ENCODE measurements around the gene CISD1. TPM values are rescaled to one million over a fixed set of nuclear protein-coding genes. Genes with fewer than 3 reads are reported as not detected.
"Not testable (repeated sequence)": the region's sequence is repeated elsewhere in the genome, so short reads cannot be mapped to it uniquely, and the experiment has no call there.

The CISD1 gene
- total and polyA plus RNA-seq, 8 donors: 3.2 to 18.1 (median 11.1) TPM

DNA sequence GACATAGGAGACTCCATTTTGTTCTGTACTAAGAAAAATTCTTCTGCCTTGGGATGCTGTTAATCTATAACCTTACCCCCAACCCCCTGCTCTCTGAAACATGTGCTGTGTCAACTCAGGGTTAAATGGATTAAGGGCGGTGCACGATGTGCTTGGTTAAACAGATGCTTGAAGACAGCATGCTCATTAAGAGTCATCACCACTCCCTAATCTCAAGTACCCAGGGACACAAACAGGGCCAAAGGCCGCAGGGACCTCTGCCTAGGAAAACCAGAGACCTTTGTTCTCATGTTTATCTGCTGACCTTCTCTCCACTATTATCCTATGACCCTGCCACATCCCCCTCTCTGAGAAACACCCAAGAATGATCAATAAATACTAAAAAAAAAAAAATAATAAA is 24.3 kb upstream of the CISD1 start:
- H3K36me3 ChIP-seq; FAIRE-seq; H3K9me3 ChIP-seq; H3K4me1 ChIP-seq; intact Hi-C loops (cut with DNase I); DNase-seq; H3K27me3 ChIP-seq; H3K4me3 ChIP-seq; H3K27ac ChIP-seq; ATAC-seq: not testable (repeated sequence)
- WGBS, 2 donors: 77 to 87% methylated on average over 3 of the region's 3 CpGs

DNA sequence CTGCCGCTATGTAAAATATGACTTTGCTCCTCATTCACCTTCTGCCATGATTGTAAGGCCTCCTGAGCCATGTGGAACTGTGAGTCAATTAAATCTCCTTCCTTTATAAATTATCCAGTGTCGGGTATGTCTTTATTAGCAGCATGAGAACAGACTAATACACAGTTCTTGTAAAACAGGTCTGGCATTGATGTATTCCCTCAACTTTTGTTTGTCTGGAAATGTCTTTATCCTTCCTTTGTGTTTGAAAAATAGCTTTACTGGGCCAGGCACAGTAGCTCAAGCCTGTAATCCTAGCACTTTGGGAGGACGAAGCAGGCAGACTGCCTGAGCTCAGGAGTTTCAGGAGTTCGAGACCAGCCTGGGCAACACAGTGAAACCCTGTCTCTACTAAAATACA is 15.8 kb upstream of the CISD1 start:
- Histone ChIP-seq H3K36me3 (no peaks in the 10 kb centered on the region), H3K27ac (no peak overlapping the region), H3K27me3 (no peaks in the 10 kb centered on the region), H3K4me3 (no peak overlapping the region), H3K9me3 (no peaks in the 10 kb centered on the region), H3K4me1 (peaks cover 0 to 5% (median 0%) of the 10 kb centered on the region in 3 donors)
- ATAC-seq (no peak), DNase-seq (no peak), FAIRE-seq (no peak)
- TF ChIP-seq, protein P1, sequence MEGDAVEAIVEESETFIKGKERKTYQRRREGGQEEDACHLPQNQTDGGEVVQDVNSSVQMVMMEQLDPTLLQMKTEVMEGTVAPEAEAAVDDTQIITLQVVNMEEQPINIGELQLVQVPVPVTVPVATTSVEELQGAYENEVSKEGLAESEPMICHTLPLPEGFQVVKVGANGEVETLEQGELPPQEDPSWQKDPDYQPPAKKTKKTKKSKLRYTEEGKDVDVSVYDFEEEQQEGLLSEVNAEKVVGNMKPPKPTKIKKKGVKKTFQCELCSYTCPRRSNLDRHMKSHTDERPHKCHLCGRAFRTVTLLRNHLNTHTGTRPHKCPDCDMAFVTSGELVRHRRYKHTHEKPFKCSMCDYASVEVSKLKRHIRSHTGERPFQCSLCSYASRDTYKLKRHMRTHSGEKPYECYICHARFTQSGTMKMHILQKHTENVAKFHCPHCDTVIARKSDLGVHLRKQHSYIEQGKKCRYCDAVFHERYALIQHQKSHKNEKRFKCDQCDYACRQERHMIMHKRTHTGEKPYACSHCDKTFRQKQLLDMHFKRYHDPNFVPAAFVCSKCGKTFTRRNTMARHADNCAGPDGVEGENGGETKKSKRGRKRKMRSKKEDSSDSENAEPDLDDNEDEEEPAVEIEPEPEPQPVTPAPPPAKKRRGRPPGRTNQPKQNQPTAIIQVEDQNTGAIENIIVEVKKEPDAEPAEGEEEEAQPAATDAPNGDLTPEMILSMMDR (IDR thresholded peaks at IDR 0.05): no peak
- intact Hi-C loops (cut with DNase I): no loop called here
- WGBS, 2 donors: 83 to 97% methylated on average over 4 of the region's 4 CpGs

DNA sequence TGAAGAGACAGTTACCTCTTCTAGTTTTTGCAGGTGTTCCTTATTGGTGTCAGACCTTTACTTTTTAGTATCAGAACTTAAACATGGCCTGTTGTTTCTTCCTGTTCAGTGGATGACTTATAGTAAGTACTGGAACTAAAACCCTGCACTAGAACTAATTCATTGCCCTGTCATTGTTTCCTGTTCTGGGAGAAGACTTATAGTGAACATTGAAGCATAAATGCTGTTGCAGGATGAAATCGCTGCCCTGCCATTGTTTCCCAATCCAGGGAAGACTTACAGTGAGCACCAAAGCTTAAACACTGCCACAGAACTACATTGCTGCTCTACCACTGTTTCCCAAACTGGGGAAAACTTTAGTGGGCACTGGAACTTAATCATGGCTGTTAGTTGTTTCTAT is 14.3 kb upstream of the CISD1 start:
- Histone ChIP-seq H3K4me3 (no peak overlapping the region), H3K27me3 (no peaks in the 10 kb centered on the region), H3K36me3 (no peaks in the 10 kb centered on the region), H3K27ac (no peak overlapping the region), H3K9me3 (no peaks in the 10 kb centered on the region), H3K4me1 (peaks cover 0 to 5% (median 0%) of the 10 kb centered on the region in 3 donors)
- FAIRE-seq (no peak), ATAC-seq (no peak), DNase-seq (no peak)
- 62 to 93% methylated on average over 1 of the region's 1 CpG for WGBS, 2 donors
- intact Hi-C loops (cut with DNase I): no loop called here
- TF ChIP-seq, protein P1 (IDR thresholded peaks at IDR 0.05): no peak

DNA sequence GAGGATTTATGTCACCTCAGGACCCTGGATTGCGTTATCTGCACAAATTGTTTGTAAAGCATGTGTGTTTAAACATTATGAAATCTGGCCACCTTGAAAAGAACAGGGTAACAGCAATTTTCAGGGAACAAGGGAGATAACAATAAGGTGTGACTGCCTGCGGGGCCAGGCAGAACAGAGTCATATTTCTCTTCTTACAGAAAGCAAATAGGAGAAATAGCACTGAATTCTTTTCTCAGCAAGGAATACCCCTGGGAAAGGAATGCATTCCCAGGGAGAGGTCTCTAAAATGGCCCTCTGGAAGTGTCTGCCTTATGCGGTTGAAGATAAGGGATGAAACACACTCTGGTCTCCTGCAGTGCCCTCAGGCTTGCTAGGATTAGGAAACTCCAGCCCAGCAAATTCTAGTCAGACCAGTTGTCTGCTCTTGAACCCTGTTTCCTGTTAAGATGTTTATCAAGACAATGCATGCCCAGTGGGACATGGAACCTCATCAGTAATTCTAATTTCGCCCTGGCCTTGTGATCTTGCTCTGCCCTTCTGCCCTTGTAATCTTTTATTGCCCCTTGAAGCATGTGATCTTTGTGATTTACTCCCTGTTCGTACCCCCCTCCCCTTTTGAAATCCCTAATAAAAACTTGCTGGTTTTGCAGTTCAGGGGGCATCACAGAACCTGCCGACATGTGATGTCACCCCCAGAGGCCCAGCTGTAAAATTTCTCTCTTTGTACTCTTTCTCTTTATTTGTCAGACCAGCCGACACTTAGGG is 12.8 kb upstream of the CISD1 start:
- H3K27ac ChIP-seq; ATAC-seq; H3K4me1 ChIP-seq; FAIRE-seq; H3K9me3 ChIP-seq; H3K36me3 ChIP-seq; H3K4me3 ChIP-seq; DNase-seq; H3K27me3 ChIP-seq; intact Hi-C loops (cut with DNase I): not testable (repeated sequence)
- 71 to 77% methylated on average over 7 of the region's 7 CpGs for WGBS, 2 donors

GRCh38 chr10:58258977-58259692 is 9.8 kb upstream of the CISD1 start:
- Histone ChIP-seq H3K36me3 (no peaks in the 10 kb centered on the region), H3K4me3 (no peak overlapping the region), H3K4me1 (peaks cover 0 to 8% (median 0%) of the 10 kb centered on the region in 3 donors), H3K27ac (no peak overlapping the region), H3K27me3 (no peaks in the 10 kb centered on the region), H3K9me3 (no peaks in the 10 kb centered on the region)
- intact Hi-C loops (cut with DNase I): no loop called here
- FAIRE-seq: no peak
- no peak for ATAC-seq
- TF ChIP-seq, protein P1 (IDR thresholded peaks at IDR 0.05): no peak
- DNase-seq: no peak
- 96 to 98% methylated on average over 4 of the region's 4 CpGs for WGBS, 2 donors

GRCh38 chr10:58260334-58260733 is 8.6 kb upstream of the CISD1 start:
- DNase-seq: no peak
- intact Hi-C loops (cut with DNase I): no loop called here

More at GRCh38 chr10:58260334-58260733, 8.6 kb upstream of the CISD1 start:
- TF ChIP-seq, protein P1 (IDR thresholded peaks at IDR 0.05): no peak
- ATAC-seq (no peak), FAIRE-seq (no peak)
- H3K4me1 ChIP-seq: peaks cover 0 to 16% (median 10%) of the 10 kb centered on the region in 3 donors
- H3K27ac ChIP-seq: no peak overlapping the region
- no peaks in the 10 kb centered on the region for H3K27me3 ChIP-seq
- H3K36me3 ChIP-seq: no peaks in the 10 kb centered on the region
- no peak overlapping the region for H3K4me3 ChIP-seq
- no peaks in the 10 kb centered on the region for H3K9me3 ChIP-seq
